Measurements from ENCODE around the gene PIF1. TPM values are rescaled to one million over a fixed set of nuclear protein-coding genes. Genes with fewer than 3 reads are reported as not detected.

Gene PIF1
- total RNA-seq, 2 experiments from 2014 or later: 30.0 to 36.3 TPM

- H3K27ac Mint-ChIP-seq: no peak overlapping the region
These were observed 33.2 kb downstream of the PIF1 start for GRCh38 chr15:64792282-64792681.

GRCh38 chr15:64791401-64791800 lies 34.0 kb downstream of the PIF1 start:
- ATAC-seq: no peak
- Mint-ChIP-seq H3K27ac (no peak overlapping the region), H3K27me3 (no peaks in the 10 kb centered on the region), H3K9me3 (ENCODE audit: low read depth) (no peaks in the 10 kb centered on the region), H3K4me3 (no peak overlapping the region), H3K36me3 (ENCODE audit: low read depth) (no peaks in the 10 kb centered on the region), H3K4me1 (no peaks in the 10 kb centered on the region)
- POLR2A ChIA-PET: no interaction called here
- CTCF ChIA-PET: no interaction called here
- intact Hi-C loops (cut with DNase I, micrococcal nuclease): no loop called here
- no peak for DNase-seq

More at GRCh38 chr15:64792282-64792681, 33.2 kb downstream of the PIF1 start:
- no peaks in the 10 kb centered on the region for H3K9me3 Mint-ChIP-seq (ENCODE audit: low read depth)
- H3K4me1 Mint-ChIP-seq: no peaks in the 10 kb centered on the region
- no peaks in the 10 kb centered on the region for H3K27me3 Mint-ChIP-seq
- no peaks in the 10 kb centered on the region for H3K36me3 Mint-ChIP-seq (ENCODE audit: low read depth)
- intact Hi-C loops (cut with DNase I, micrococcal nuclease): no loop called here
- ATAC-seq: no peak
- H3K4me3 Mint-ChIP-seq: no peak overlapping the region
- DNase-seq: no peak
- ChIA-PET CTCF (no interaction called here), POLR2A (interaction anchor here (0.6 kb wide), 1 partner anchor 93 kb away, joined by 3 read pairs; no protein-coding TSS in a partner anchor)

- Mint-ChIP-seq H3K36me3 (ENCODE audit: low read depth) (no peaks in the 10 kb centered on the region), H3K4me1 (peaks cover 4% of the 10 kb centered on the region), H3K27me3 (no peaks in the 10 kb centered on the region), H3K9me3 (ENCODE audit: low read depth) (no peaks in the 10 kb centered on the region), H3K27ac (no peak overlapping the region), H3K4me3 (no peak overlapping the region)
- POLR2A ChIA-PET: no interaction called here
- DNase-seq (no peak), ATAC-seq (no peak)
- CTCF ChIA-PET: interaction anchor here (1.5 to 2.7 kb wide), 2 partner anchors 26 to 37 kb away, joined by 3 to 18 read pairs; no protein-coding TSS in a partner anchor
- intact Hi-C loops (cut with DNase I, micrococcal nuclease): no loop called here
These were observed 41.7 kb downstream of the PIF1 start for GRCh38 chr15:64783796-64784195.

DNA sequence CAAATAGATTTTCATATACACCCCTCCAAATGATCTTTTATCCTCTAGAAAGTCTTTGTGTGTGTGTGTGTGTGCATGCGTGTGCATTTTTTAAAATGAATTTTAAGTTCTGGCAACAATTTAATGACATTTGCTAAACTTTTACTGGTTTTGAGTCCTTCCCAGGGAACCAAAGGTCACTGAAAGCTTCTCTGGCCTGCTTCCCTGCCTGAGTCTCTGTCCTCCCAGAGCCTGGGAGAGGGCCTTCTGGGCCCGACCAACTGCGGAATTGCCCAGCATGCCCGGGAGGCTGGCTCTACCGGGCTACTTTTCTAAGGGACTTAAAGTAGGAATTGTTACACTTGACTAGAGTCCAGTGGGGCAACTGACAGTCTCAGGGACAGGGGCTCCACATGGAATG lies 42.7 kb downstream of the PIF1 start:
- Mint-ChIP-seq H3K27me3 (no peaks in the 10 kb centered on the region), H3K27ac (no peak overlapping the region), H3K4me3 (no peak overlapping the region), H3K9me3 (ENCODE audit: low read depth) (no peaks in the 10 kb centered on the region), H3K36me3 (ENCODE audit: low read depth) (no peaks in the 10 kb centered on the region), H3K4me1 (peaks cover 4% of the 10 kb centered on the region)
- CTCF ChIA-PET: interaction anchor here (2.7 kb wide), 1 partner anchor 27 kb away, joined by 18 read pairs; no protein-coding TSS in a partner anchor
- DNase-seq (no peak), ATAC-seq (no peak)
- POLR2A ChIA-PET: no interaction called here
- intact Hi-C loops (cut with DNase I, micrococcal nuclease): no loop called here

DNA sequence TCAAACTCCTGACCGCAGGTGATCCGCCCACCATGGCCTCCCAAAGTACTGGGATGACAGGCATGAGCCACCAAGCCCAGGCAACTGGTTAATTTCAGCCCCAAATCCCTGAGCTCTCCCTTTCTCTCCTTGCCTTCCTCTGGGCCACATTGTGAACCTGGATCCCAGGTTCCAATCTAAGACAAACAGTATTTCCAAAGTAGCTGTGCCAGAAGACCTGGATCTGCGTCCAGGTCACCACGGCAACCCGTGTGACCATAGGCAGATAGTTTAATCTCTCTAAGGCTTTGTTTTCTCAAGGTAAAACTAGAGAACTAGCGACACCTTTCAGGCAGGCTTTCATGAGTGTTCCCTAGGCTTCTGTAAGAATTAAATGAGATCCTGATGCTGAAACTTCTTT lies 44.1 kb downstream of the PIF1 start:
- ATAC-seq (no peak), DNase-seq (no peak)
- intact Hi-C loops (cut with DNase I, micrococcal nuclease): no loop called here
- Mint-ChIP-seq H3K27ac (no peak overlapping the region), H3K36me3 (ENCODE audit: low read depth) (no peaks in the 10 kb centered on the region), H3K4me3 (no peak overlapping the region), H3K27me3 (peaks cover 9% of the 10 kb centered on the region), H3K4me1 (peaks cover 4% of the 10 kb centered on the region), H3K9me3 (ENCODE audit: low read depth) (no peaks in the 10 kb centered on the region)
- ChIA-PET CTCF (interaction anchor here (0.6 to 1.3 kb wide), 2 partner anchors 43 to 939 kb away, joined by 3 read pairs; no protein-coding TSS in a partner anchor), POLR2A (no interaction called here)

DNA sequence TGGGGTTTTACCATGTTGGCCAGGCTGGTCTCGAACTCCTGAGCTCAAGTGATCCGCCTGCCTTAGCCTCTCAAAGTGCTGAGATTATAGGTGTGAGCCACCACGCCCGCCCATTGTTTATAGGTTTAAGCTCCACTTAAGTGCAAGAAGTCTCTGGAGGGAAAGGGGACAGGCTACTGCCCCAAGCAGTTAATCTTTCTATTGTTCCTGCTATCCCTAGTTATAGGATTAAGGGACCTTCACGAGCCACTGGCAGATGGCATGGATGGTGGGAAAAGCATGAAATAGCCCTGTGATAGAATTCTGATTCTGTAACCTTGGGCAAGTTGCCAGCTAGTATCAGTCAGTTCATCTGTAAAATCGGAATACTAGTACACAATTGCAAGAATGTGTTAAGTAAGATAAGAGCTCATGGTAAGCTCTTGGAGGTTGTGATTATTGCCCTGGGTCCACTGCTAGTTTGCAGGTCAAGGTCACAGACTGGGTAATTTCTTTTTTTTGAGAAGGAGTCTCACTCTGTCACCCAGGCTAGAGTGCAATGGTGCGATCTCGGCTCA lies 44.8 kb downstream of the PIF1 start:
- ATAC-seq: no peak
- Mint-ChIP-seq H3K4me3 (no peak overlapping the region), H3K36me3 (ENCODE audit: low read depth) (no peaks in the 10 kb centered on the region), H3K27me3 (peaks cover 13% of the 10 kb centered on the region), H3K27ac (no peak overlapping the region), H3K9me3 (ENCODE audit: low read depth) (no peaks in the 10 kb centered on the region), H3K4me1 (peaks cover 4% of the 10 kb centered on the region)
- POLR2A ChIA-PET: no interaction called here
- no peak for DNase-seq
- CTCF ChIA-PET: interaction anchor here (0.6 to 0.8 kb wide), 2 partner anchors 36 to 442 kb away, joined by 3 to 6 read pairs; no protein-coding TSS in a partner anchor
- intact Hi-C loops (cut with DNase I, micrococcal nuclease): no loop called here

DNA sequence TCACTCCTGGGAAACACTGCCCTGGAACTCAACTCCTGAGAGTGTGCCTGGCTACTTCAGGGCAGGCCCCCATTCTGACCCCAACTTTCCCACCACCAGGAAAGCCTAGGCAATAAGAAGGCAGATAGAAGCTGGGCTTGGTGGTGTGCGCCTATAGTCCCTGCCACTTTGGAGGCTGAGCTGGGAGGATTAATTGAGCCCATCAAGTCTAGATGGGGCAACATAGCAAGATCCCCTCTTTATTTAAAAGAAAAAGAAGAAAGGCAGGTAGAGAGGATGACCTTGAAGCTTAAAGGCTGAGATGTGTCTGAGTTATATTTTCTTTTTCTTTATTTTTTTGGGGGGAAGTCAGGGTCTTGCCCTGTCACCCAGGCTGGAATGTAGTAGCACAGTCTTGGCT lies 45.8 kb downstream of the PIF1 start:
- ATAC-seq (no peak), DNase-seq (no peak)
- no peak overlapping the region for H3K27ac Mint-ChIP-seq
- H3K4me1 Mint-ChIP-seq: peaks cover 4% of the 10 kb centered on the region
- no peak overlapping the region for H3K4me3 Mint-ChIP-seq
- no peaks in the 10 kb centered on the region for H3K9me3 Mint-ChIP-seq (ENCODE audit: low read depth)
- POLR2A ChIA-PET: no interaction called here
- peaks cover 13% of the 10 kb centered on the region for H3K27me3 Mint-ChIP-seq
- intact Hi-C loops (cut with DNase I, micrococcal nuclease): no loop called here
- H3K36me3 Mint-ChIP-seq (ENCODE audit: low read depth): no peaks in the 10 kb centered on the region
- CTCF ChIA-PET: interaction anchor here (1.1 kb wide), 2 partner anchors 30 to 48 kb away, joined by 3 to 4 read pairs; no protein-coding TSS in a partner anchor

- no peak overlapping the region for H3K4me3 Mint-ChIP-seq
- POLR2A ChIA-PET: no interaction called here
- H3K27ac Mint-ChIP-seq: no peak overlapping the region
- no peaks in the 10 kb centered on the region for H3K36me3 Mint-ChIP-seq (ENCODE audit: low read depth)
- intact Hi-C loops (cut with DNase I, micrococcal nuclease): no loop called here
- no peak for DNase-seq
- peaks cover 4% of the 10 kb centered on the region for H3K4me1 Mint-ChIP-seq
- no peaks in the 10 kb centered on the region for H3K9me3 Mint-ChIP-seq (ENCODE audit: low read depth)
- no peak for ATAC-seq
- CTCF ChIA-PET: interaction anchor here (0.6 to 1.1 kb wide), 4 partner anchors 25 to 435 kb away, joined by 3 to 4 read pairs (median 3); no protein-coding TSS in a partner anchor
- peaks cover 18% of the 10 kb centered on the region for H3K27me3 Mint-ChIP-seq
These were observed 46.4 kb downstream of the PIF1 start for GRCh38 chr15:64779024-64779423.

- POLR2A ChIA-PET: interaction anchor here (1.0 kb wide), 1 partner anchor 117 kb away, joined by 3 read pairs; no protein-coding TSS in a partner anchor
These were observed 49.1 kb downstream of the PIF1 start for GRCh38 chr15:64776402-64776786.

DNA sequence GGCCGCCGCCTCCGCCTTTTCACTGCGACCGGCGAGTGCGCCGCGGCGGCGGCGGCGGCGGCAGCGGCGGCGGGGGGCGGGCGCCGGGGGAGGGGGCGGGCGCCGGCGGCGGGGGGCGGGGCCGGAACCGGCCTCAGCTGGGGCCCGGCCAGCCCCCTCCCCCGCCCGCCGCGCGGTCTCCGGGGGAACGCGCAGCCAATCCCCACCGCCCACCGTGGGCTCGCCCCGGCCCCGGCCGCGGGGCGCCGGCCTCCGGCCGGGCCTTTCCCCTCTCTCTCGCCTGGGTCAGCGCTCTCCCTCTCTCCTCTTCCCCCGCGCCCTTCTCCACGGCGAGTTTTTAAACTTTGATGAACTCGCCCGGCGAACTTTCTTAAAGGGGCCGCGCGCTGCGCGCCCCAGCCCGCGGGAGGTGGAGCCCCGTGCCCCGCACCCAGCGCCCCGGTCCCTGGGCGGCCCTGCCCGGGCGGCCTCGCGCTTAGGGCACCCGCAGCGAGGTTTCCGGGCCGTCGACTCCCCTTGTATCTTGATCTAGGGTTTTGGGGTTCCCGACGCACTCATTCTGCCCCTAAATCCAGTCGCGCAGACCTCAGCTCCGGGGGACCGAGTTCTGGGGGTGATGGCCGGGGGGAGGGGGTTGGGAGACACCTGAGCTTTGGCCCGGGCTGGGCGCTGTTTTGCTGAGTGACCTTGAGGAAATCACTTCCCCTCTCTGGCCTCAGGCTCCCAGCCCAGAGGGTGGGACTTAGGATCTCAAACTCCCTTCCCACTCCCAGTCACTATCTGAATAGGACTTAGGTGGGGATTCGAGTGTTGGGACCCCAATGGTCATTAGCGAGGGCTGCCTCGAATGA lies 49.7 kb downstream of the PIF1 start, which contains the start of gene RBPMS2:
TSS of gene RBPMS2 (minus strand) at position 39 of the 851 bp plus-strand sequence. CDS start 270 bp downstream, outside the sequence.
- DNase-seq (peak; percentile 13), ATAC-seq (peak; percentile 36)
- Mint-ChIP-seq H3K27ac (no peak within 1 kb of the TSS), H3K4me3 (peak within 1 kb of the TSS; percentile 59), H3K36me3 (ENCODE audit: low read depth) (no peaks in the 10 kb centered on the region), H3K4me1 (no peaks in the 10 kb centered on the region), H3K27me3 (peaks cover 32% of the 10 kb centered on the region), H3K9me3 (ENCODE audit: low read depth) (no peaks in the 10 kb centered on the region)
- ChIA-PET POLR2A (interaction anchor here (1.0 kb wide), 1 partner anchor 118 kb away, joined by 3 read pairs; no protein-coding TSS in a partner anchor), CTCF (no interaction called here)
- intact Hi-C loops (cut with DNase I, micrococcal nuclease): no loop called here

More at GRCh38 chr15:64776402-64776786, 49.1 kb downstream of the PIF1 start:
- CTCF ChIA-PET: no interaction called here
- H3K36me3 Mint-ChIP-seq (ENCODE audit: low read depth): no peaks in the 10 kb centered on the region
- peaks cover 32% of the 10 kb centered on the region for H3K27me3 Mint-ChIP-seq
- no peak for DNase-seq
- no peak overlapping the region for H3K27ac Mint-ChIP-seq
- no peaks in the 10 kb centered on the region for H3K9me3 Mint-ChIP-seq (ENCODE audit: low read depth)
- H3K4me1 Mint-ChIP-seq: no peaks in the 10 kb centered on the region
- peak overlapping the region; percentile 59 for H3K4me3 Mint-ChIP-seq
- ATAC-seq: no peak
- intact Hi-C loops (cut with DNase I, micrococcal nuclease): no loop called here

GRCh38 chr15:64774629-64775493 lies 50.6 kb downstream of the PIF1 start:
- no peaks in the 10 kb centered on the region for H3K9me3 Mint-ChIP-seq (ENCODE audit: low read depth)
- DNase-seq (peak; percentile 43), ATAC-seq (peak; percentile 53)
- peaks cover 32% of the 10 kb centered on the region for H3K27me3 Mint-ChIP-seq
- H3K36me3 Mint-ChIP-seq (ENCODE audit: low read depth): no peaks in the 10 kb centered on the region
- ChIA-PET CTCF (no interaction called here), POLR2A (no interaction called here)
- no peak overlapping the region for H3K27ac Mint-ChIP-seq
- intact Hi-C loops (cut with DNase I, micrococcal nuclease): no loop called here
- peak overlapping the region; percentile 44 for H3K4me3 Mint-ChIP-seq
- H3K4me1 Mint-ChIP-seq: no peaks in the 10 kb centered on the region
